Stimulated activated CD8-positive, alpha-beta memory T cell treated with anti-CD3 and anti-CD28 coated beads, Interleukin-12 subunit alpha, Interleukin-12 subunit beta, amount 100 ng/mL, for 4 hours (primary cell): Measurements from ENCODE around the gene CGREF1.
"Not testable (repeated sequence)": the region's sequence is repeated elsewhere in the genome, so short reads cannot be mapped to it uniquely, and the experiment has no call there.

Experiments
- DNase-seq: peaks from one replicate; pipeline ENCODE4 v3.0.0-alpha.2; 2020; ENCODE audit warnings: low read depth

Gene CGREF1

GRCh38 chr2:27111392-27112078 is 7.4 kb downstream of the CGREF1 start:
- not testable (repeated sequence) for DNase-seq

- DNase-seq, result not testable (repeated sequence)
Observed at GRCh38 chr2:27110603-27111352, 8.2 kb downstream of the CGREF1 start.

- DNase-seq, result no peak
Observed at GRCh38 chr2:27109083-27109482, 9.8 kb downstream of the CGREF1 start.

- no peak for DNase-seq
Observed at GRCh38 chr2:27108221-27108620, 10.7 kb downstream of the CGREF1 start.

- DNase-seq, result no peak
Observed at GRCh38 chr2:27105981-27106380, 12.9 kb downstream of the CGREF1 start.

GRCh38 chr2:27102329-27102728 is 16.6 kb downstream of the CGREF1 start:
- no peak for DNase-seq

- no peak for DNase-seq
Observed at GRCh38 chr2:27100036-27100435, 18.9 kb downstream of the CGREF1 start.

GRCh38 chr2:27099334-27099955 is 19.5 kb downstream of the CGREF1 start:
- DNase-seq, result no peak

GRCh38 chr2:27097341-27097740 is 21.6 kb downstream of the CGREF1 start:
- DNase-seq, result no peak

- no peak for DNase-seq
Observed at GRCh38 chr2:27096748-27097297, 22.1 kb downstream of the CGREF1 start.

- no peak for DNase-seq
Observed at GRCh38 chr2:27095745-27096651, 22.9 kb downstream of the CGREF1 start.

GRCh38 chr2:27095427-27095744 is 23.5 kb downstream of the CGREF1 start:
- DNase-seq, result no peak

GRCh38 chr2:27094353-27094984 is 24.5 kb downstream of the CGREF1 start:
- no peak for DNase-seq

GRCh38 chr2:27093430-27094352 is 25.2 kb downstream of the CGREF1 start:
- DNase-seq, result no peak

- no peak for DNase-seq
Observed at GRCh38 chr2:27092696-27093429, 26.1 kb downstream of the CGREF1 start.

- DNase-seq, result no peak
Observed at GRCh38 chr2:27091746-27092695, 26.9 kb downstream of the CGREF1 start.

- DNase-seq, result no peak
Observed at GRCh38 chr2:27089111-27089954, 29.6 kb downstream of the CGREF1 start.

GRCh38 chr2:27088634-27089033 is 30.3 kb downstream of the CGREF1 start:
- DNase-seq, result no peak
